Hematopoietic multipotent progenitor cell treated with erythropoietin and hydrocortisone succinate and interleukin-3 and kit ligand, for 17 days (in vitro differentiated cells): ENCODE measurements around the gene RIPK3.
"Not testable (repeated sequence)": the region's sequence is repeated elsewhere in the genome, so short reads cannot be mapped to it uniquely, and the experiment has no call there.

ENCODE experiments used
- DNase-seq: peaks from one replicate; pipeline ENCODE4 v3.0.0-alpha.2; 2015; ENCODE audit warnings: low spot score

The RIPK3 gene

DNA sequence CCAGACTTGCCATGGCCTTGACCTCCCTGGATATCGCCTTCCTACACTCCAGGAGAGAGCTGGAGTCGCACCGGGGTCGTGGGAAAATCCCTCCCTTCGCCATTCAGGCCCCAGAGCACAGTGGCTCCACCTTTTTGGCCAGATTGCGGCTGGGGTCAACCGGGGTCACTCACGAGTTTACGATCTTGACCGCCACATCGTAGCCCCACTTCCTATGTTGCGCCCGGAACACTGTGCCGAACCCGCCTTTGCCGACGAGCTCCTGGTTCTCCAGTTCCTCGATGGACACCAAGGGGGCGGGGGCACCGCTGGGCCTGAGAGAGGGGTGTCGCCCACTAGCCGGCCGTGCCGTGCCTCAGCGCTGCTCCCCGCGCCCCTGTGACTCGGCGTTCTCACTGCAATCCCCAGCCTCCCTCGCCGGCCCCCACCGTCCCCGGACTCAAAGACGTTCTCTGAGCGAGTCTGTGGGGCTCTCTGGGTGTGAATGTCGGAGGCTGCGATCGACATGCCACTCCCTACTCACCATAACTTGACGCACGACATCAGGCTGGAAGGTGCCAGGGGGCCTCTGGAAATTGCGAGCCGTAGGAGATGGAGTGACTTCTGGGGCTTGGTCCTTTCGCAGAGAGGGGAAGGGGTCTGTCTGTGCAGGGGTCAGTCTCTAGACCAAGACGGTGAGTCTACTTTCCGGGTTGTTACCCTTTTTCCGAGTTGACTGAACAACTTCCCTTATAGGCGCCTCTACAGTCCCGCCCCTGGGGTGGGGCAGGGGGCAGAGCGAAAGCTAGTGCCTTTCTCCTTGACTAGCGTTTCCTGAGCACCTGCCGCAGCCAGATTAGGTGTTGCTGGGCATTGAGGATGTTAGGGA is at the start of gene RIPK3:
Gene RIPK3, minus strand, starts transcription at position 708 of the 868 bp plus-strand sequence. Its CDS starts 165 bp downstream, at position 543.
- DNase-seq = no peak

GRCh38 chr14:24389226-24389848 is 49.5 kb upstream of the RIPK3 start:
- no peak for DNase-seq

DNA sequence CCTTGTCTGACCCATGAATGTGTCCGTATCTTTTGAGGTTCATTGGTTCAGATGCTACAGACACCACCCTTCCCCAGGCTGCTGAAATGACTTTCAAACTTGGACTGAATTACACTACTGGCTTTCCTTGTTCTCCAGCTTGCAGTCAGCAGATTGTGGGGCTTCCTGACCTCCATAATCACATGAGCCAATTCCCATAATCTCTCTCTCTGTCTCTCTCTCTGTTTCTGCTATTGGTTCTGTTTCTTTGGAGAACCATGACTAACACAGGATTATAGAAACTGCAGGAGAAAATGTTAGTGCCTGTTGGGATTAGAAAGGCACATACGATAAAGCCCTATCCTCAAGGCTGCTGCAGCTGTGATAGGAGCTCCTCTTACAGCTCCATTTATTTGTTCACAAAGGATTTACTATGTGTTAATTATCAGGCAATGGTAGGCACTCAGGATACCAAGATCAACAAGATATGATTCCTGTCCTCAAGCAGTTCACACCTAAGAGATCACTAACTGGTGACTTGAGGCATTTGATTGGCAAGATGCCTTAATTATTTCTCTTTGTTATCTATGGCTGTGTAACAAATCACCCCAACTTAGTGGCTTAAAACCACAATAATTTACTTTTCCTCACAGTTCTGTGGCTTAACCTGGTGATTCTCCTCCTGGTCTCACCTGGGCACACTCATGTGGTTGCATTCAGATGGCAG is 48.8 kb upstream of the RIPK3 start:
- DNase-seq = no peak

GRCh38 chr14:24387579-24387978 is 47.8 kb upstream of the RIPK3 start:
- DNase-seq = not testable (repeated sequence)

DNA sequence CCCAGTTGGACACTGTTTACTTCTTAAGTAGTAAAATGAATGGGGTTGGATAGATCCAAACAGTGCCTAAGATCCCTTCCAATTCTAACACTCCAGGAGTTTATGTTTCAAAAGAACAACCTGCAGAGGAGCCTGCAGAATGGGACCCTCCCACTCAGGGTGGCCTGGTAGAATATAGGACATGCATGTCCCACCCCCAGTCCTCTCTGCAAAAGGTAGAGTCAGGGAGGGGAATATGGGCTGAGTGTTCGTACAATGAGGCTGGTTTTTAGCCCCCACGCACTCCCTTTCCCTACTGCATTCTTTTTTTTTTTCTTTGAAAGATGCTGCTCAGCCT is 47.2 kb upstream of the RIPK3 start:
- DNase-seq = no peak

GRCh38 chr14:24385524-24385923 is 45.7 kb upstream of the RIPK3 start:
- no peak for DNase-seq

GRCh38 chr14:24384169-24384568 is 44.4 kb upstream of the RIPK3 start:
- no peak for DNase-seq

DNA sequence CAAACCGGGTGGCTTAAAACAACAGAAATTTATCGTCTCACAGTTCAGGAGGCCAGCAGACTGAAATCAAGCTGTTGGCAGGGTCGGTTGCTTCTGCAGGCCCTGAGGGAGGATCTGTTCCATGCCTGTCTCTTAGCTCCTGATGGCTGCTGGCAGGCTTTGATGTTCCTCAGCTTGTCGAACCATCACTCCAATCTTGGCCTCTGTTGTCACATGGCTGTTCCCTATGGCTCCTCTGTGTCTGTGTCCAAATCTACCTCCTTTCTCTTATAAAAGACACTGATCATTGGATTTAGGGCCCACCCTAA is 42.2 kb upstream of the RIPK3 start:
- DNase-seq = no peak

DNA sequence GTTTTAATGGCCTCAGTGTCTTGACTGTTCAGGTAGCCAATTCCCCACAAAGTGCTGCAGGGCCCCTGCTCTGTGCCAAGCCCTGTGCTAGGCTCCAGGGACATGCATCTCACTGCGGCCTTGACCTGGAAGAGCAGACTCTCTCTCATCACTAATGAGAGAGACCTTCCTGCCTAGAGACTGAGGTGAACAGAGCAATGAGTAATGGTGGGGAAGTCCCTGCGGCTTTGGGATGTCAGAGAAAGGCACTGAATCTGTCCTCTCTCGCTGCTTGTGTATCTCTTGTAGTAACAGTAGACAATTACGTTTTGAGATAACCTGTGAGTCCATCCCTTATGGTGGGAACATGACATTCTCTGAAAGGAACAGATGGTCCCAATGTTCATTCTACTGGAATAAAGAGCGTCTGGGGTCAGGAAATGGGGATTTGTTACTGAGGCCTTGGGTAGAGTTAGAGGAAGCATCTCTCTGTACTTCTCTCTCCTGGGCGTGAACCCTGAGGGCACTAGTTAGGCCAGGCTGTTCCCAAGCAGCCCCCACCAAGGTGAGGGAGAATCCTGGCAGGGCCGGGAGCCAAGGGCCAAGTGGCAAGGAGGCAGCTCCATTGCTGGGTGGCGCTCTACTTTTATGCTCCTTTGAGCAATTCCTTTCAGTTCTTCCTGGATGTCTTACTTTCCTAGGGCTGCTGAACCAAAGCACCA is 41.7 kb upstream of the RIPK3 start:
- DNase-seq = no peak

DNA sequence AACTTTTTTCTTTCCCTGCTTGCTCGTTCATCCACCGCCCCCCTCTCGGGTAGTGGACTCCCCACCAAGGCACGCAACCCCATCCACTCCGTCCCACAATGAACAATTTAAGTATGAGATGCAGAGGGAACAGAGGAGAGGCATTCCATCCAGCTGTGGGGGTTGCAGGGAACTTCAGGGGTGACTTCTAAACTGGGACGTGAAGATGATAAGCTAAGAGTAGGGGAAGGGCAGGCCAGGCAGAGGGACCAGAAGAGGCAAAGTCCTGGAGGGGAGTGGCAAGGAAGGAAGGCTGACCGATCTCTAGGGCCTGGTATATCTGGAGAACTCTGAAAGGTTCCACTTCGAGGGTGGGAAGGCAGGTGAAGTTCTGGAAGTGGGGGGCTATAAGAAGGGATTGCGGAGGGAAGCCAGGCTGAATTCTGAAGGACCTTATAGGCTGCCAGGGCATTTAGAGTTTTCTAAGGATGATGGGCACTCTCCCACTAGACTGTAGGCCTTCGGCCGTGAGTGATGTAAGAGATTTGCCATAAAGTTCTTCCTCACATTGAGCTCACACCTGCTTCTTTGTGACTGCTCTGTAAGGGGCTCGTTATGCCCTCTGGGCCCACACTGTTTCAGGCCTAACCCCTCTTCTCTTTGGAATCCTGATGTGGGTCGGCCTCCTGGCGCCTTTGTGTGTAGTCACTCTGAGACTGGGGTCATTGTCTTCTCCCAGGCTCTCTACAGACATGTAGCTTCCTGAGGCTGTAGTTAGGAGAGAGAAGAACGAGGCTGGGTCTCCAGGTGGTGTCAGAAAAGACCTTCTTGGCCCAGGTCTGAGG is 40.3 kb upstream of the RIPK3 start:
- no peak for DNase-seq

DNA sequence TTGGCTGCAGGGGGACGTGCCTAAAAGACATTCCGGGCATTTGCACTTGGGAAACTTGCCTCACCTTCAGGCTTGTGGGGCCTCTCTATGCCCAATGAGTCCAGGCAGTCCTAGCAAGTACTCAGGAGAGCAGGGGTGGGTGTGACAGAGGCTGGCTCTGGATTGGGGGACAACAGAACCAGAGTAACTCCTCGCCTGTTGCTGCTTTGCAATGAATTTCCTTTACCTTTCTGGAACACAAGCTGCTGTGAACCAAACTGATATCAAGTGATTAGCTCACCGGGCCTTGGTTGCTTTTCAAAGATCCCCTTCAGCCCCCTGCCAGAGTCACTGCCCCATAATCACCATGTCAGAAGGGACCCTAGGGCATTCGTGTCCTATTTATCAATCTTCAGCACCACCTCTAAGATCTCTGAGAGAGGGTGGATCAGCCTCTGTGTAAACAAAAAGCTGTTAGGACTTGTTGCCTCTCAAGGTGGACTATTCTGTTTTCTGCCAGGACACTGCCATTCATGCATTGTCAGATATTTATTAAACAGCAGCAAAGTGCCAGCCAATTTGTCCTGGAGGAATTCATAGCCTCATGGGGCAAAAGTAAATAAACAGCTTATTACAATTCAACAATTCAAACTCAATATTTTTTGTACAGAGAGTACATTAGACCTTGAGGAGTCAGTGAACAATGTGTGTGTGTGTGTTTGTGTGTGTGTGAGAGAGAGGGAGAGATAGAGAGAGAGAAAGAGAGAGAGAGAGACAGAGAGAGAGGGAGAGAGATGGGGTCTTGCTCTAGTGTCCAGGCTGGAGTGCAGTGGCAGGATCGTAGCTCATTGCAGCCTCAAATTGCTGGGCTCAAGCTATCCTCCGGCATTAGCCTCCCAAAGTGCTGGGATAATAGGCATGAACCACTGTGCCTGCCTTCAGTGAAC is 39.5 kb upstream of the RIPK3 start:
- DNase-seq = no peak

GRCh38 chr14:24378327-24378726 is 38.5 kb upstream of the RIPK3 start:
- no peak for DNase-seq

DNA sequence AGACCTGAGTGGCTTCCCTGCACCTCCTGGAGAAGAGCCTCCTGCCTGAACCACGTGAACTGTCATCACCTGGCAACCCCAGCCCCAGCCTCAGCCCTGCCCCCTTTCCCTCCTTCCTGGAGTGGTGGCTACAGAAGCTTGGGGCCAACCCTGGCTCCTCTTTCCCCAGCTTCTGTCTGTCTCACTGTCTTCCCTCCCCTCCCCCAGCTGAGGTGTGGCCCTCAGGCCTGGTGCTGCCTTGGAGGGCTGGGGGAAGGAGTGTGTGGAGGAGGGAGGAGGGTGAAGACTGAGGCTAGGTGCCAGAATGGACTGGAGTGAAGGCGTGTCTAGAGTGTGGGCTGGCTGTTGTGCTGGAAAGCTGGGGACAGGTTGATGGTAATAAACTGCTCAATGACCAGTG is 37.9 kb upstream of the RIPK3 start:
- DNase-seq = no peak

DNA sequence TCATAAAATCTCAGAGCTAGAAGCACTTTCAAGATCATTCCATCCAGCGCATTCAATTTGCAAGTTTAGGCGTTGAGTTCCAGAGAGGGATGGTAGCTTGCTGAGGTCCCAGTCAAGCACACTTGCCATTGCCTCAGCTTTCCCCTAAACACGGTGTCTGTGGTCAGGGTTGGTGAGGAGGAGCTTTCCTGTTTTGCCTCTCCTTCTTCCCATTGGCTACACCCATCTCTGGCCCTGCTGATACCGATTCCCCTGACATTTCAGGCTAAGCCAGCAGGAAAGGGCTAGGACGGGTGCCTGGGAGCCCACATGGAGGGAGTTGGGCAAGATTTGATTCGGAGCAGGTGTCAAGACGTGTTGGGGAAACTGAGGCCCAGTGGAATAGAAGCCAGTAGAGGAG is 37.3 kb upstream of the RIPK3 start:
- DNase-seq = no peak

- no peak for DNase-seq
Measured at GRCh38 chr14:24376448-24377070, 36.8 kb upstream of the RIPK3 start.

- DNase-seq = no peak
Measured at GRCh38 chr14:24372701-24373416, 33.1 kb upstream of the RIPK3 start.

DNA sequence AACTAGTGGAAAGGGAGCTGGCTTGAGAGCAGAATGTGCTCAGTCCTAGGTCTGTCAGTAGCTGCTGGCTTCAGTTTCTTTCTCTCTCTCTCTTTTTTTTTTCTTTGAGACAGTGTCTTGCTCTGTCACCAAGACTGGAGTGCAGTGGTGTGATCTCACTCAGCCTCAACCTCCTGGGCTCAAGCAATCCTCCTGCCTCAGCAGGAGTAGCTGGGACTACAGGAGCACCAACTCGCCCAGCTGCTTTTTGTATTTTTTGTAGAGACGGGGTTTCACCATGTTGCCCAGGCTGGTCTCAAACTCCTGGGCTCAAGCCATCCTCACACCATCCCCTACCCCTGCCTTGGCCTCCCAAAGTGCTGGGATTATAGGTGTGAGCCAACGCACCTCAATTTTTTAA is 31.8 kb upstream of the RIPK3 start:
- DNase-seq = not testable (repeated sequence)

DNA sequence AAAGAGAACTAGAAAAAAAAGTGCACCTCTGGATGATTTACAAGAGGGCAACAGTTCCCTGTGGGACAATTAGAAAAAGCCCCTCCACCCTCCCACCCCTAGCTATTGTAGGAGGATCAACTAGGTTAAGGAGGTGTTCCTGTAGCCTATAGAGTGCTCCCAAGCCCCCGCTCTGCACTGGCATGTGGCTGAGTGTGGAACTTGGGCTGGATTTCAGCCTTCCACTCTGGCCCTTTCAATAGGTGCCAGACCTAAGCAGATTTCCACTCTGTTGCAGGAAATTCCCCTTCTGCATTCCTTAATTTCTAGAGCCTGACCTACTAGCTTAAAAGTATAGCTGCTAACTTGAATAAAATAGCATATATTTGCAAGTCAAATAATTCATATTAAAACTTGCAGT is 31.0 kb upstream of the RIPK3 start:
- no peak for DNase-seq

DNA sequence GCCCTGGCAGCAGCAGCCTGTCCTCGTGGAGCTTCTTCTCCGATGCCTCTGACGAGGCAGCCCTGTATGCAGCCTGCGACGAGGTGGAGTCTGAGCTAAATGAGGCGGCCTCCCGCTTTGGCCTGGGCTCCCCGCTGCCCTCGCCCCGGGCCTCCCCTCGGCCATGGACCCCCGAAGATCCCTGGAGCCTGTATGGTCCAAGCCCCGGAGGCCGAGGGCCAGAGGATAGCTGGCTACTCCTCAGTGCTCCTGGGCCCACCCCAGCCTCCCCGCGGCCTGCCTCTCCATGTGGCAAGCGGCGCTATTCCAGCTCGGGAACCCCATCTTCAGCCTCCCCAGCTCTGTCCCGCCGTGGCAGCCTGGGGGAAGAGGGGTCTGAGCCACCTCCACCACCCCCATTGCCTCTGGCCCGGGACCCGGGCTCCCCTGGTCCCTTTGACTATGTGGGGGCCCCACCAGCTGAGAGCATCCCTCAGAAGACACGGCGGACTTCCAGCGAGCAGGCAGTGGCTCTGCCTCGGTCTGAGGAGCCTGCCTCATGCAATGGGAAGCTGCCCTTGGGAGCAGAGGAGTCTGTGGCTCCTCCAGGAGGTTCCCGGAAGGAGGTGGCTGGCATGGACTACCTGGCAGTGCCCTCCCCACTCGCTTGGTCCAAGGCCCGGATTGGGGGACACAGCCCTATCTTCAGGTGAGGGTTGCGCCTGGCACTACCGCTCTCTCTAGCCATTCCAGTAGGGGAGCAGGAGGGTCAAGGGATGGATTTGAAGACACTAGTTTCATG is 30.3 kb upstream of the RIPK3 start:
- DNase-seq = no peak
